Keratinocyte (primary cell): ENCODE results near the gene WNT3. TPM values are rescaled to one million over a fixed set of nuclear protein-coding genes. Genes with fewer than 3 reads are reported as not detected.
A peak's percentile ranks its signal among the peaks of the same experiment; 100 is the strongest.

ENCODE experiments used
- DNase-seq: peaks from one replicate; pipeline ENCODE4 v3.0.0-alpha.2; 2011; ENCODE audit warnings: low read depth, missing footprints, low spot score
- FAIRE-seq: peaks from 2 replicates; lab custom pipeline; 2011; peaks lifted over from hg19 to GRCh38; lab: Jason Lieb, UNC
- H2AFZ ChIP-seq: 2 replicates; pipeline ENCODE4 v1.6.0; 2012; ENCODE audit warnings: low read length, control low read depth, inconsistent platforms; ENCODE audit not compliant: control insufficient read depth
- H3K27ac ChIP-seq: 2 replicates; pipeline ENCODE4 v1.5.1; 2011; ENCODE audit warnings: low read length; ENCODE audit not compliant: control insufficient read depth, insufficient read depth
- H3K27me3 ChIP-seq: 3 replicates; pipeline ENCODE4 v1.6.0; 2011; ENCODE audit warnings: low read length; ENCODE audit not compliant: control insufficient read depth, insufficient read depth; ENCODE audit errors: extremely low read depth
- H3K36me3 ChIP-seq, 2 experiments: 2 replicates in 1 of 2; 3 replicates in 1 of 2; pipeline ENCODE4 v1.5.1; 2011; ENCODE audit warnings: low read length in 2 of 2, mild to moderate bottlenecking in 1 of 2; ENCODE audit not compliant: control insufficient read depth in 2 of 2, insufficient read depth in 2 of 2; ENCODE audit errors: extremely low read depth in 1 of 2
- H3K4me1 ChIP-seq: 3 replicates; pipeline ENCODE4 v1.5.1; 2011; ENCODE audit warnings: low read length; ENCODE audit not compliant: control insufficient read depth, insufficient read depth; ENCODE audit errors: extremely low read depth
- H3K4me2 ChIP-seq: 3 replicates; pipeline ENCODE4 v1.6.0; 2011; ENCODE audit warnings: low read depth, low read length; ENCODE audit not compliant: control insufficient read depth, insufficient read depth; ENCODE audit errors: extremely low read depth
- H3K4me3 ChIP-seq, 3 experiments: fragments of 200-600 bp in 1 of 3; sonication (generic) in 1 of 3; 2 replicates in 2 of 3; 3 replicates in 1 of 3; pipeline ENCODE4 v1.5.1; 2011 to 2016; ENCODE audit warnings: low read length in 3 of 3, mild to moderate bottlenecking in 3 of 3, control low read depth in 2 of 3, inconsistent platforms in 1 of 3, low read depth in 1 of 3, mixed read lengths in 1 of 3, mixed run types in 1 of 3, moderate library complexity in 1 of 3; ENCODE audit not compliant: control insufficient read depth in 2 of 3, insufficient read depth in 2 of 3; ENCODE audit errors: extremely low read depth in 1 of 3
- H3K79me2 ChIP-seq: 2 replicates; pipeline ENCODE4 v1.6.0; 2012; ENCODE audit warnings: low read length; ENCODE audit not compliant: control insufficient read depth, insufficient read depth
- H3K9ac ChIP-seq: 3 replicates; pipeline ENCODE4 v1.6.0; 2011; ENCODE audit warnings: low read length; ENCODE audit not compliant: control insufficient read depth, insufficient read depth; ENCODE audit errors: extremely low read depth
- H3K9me1 ChIP-seq: 3 replicates; pipeline ENCODE4 v1.6.0; 2011; ENCODE audit warnings: low read length; ENCODE audit not compliant: control insufficient read depth, insufficient read depth; ENCODE audit errors: extremely low read depth
- H3K9me3 ChIP-seq: 2 replicates; pipeline ENCODE4 v1.5.1; 2012; ENCODE audit warnings: low read depth, low read length; ENCODE audit not compliant: control insufficient read depth
- H4K20me1 ChIP-seq: 3 replicates; pipeline ENCODE4 v1.6.0; 2011; ENCODE audit warnings: low read length; ENCODE audit not compliant: control insufficient read depth, insufficient read depth; ENCODE audit errors: extremely low read depth
- EZH2 ChIP-seq: IDR thresholded peaks from one replicate; pipeline ENCODE4 v1.6.1; 2012; ENCODE audit warnings: inconsistent platforms, mild to moderate bottlenecking, low read length, moderate library complexity
- dilution Hi-C: fragments of 300-500 bp; cut with MboI; formaldehyde crosslinking; loops from one replicate; pipeline ENCODE4 v1.7.0; 2020; ENCODE audit warnings: low sequenced_read_pairs; ENCODE audit not compliant: extremely low pct_ligation_motif_present
- polyA plus RNA-seq, 5 experiments: library from polyadenylated mRNA; depleted of rRNA in 3 of 5; stranded (reverse) in 3 of 5; stranded (forward) in 1 of 5; unstranded in 1 of 5; fragments of >200 nt; gene quantifications; 1 replicate in 1 of 5; 2 replicates in 3 of 5; 3 replicates in 1 of 5; pipeline versions ENCODE4 v1.2.1 to v1.2.3, GENCODE V29; 2011 to 2012; ENCODE audit warnings: missing spikeins in 2 of 5, low read depth in 1 of 5, low replicate concordance in 1 of 5
- TF ChIP-seq, protein P1 (sequence below), 3 experiments: IDR thresholded peaks in 1 of 3; conservative IDR thresholded peaks in 1 of 3; optimal IDR thresholded peaks in 1 of 3; 2 replicates in 2 of 3; 3 replicates in 1 of 3; pipeline versions ENCODE3 to v1.5.1; 2011; ENCODE audit warnings: low read length in 3 of 3, mild to moderate bottlenecking in 3 of 3, moderate library complexity in 2 of 3, control low read depth in 1 of 3, inconsistent platforms in 1 of 3; ENCODE audit not compliant: insufficient read depth in 2 of 3; ENCODE audit errors: extremely low read depth in 1 of 3

WNT3 gene
- polyA plus RNA-seq, 1 donor (not counting 4 experiments of a cell fraction or from before 2014, with no cell fraction given), result 1.9 TPM

GRCh38 chr17:46850688-46851028 lies 32.2 kb upstream of the WNT3 start:
- H3K9me1 ChIP-seq, result no peaks in the 10 kb centered on the region
- FAIRE-seq (no peak), DNase-seq (no peak)
- H3K4me2 ChIP-seq, result peak overlapping the region; percentile 36
- no peaks in the 10 kb centered on the region for H3K36me3 ChIP-seq
- no peaks in the 10 kb centered on the region for H3K9me3 ChIP-seq
- no peak overlapping the region for H3K9ac ChIP-seq
- dilution Hi-C loops, result no loop called here
- H3K27me3 ChIP-seq, result peaks cover 41% of the 10 kb centered on the region
- H3K4me1 ChIP-seq, result no peaks in the 10 kb centered on the region
- TF ChIP-seq EZH2, result peak; percentile 84
- TF ChIP-seq, protein P1, sequence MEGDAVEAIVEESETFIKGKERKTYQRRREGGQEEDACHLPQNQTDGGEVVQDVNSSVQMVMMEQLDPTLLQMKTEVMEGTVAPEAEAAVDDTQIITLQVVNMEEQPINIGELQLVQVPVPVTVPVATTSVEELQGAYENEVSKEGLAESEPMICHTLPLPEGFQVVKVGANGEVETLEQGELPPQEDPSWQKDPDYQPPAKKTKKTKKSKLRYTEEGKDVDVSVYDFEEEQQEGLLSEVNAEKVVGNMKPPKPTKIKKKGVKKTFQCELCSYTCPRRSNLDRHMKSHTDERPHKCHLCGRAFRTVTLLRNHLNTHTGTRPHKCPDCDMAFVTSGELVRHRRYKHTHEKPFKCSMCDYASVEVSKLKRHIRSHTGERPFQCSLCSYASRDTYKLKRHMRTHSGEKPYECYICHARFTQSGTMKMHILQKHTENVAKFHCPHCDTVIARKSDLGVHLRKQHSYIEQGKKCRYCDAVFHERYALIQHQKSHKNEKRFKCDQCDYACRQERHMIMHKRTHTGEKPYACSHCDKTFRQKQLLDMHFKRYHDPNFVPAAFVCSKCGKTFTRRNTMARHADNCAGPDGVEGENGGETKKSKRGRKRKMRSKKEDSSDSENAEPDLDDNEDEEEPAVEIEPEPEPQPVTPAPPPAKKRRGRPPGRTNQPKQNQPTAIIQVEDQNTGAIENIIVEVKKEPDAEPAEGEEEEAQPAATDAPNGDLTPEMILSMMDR (optimal IDR thresholded peaks at IDR 0.05 in 1 of 3, IDR thresholded peaks at IDR 0.05 in 1 of 3, conservative IDR thresholded peaks at IDR 0.05 in 1 of 3; ENCODE audit: extremely low read depth in 1 of 3, insufficient read depth in 2 of 3, low read length in 3 of 3), result no peak
- no peak overlapping the region for H3K27ac ChIP-seq
- no peak overlapping the region for H3K4me3 ChIP-seq
- H2AFZ ChIP-seq, result no peak overlapping the region
- peaks cover 2% of the 10 kb centered on the region for H4K20me1 ChIP-seq
- no peaks in the 10 kb centered on the region for H3K79me2 ChIP-seq

DNA sequence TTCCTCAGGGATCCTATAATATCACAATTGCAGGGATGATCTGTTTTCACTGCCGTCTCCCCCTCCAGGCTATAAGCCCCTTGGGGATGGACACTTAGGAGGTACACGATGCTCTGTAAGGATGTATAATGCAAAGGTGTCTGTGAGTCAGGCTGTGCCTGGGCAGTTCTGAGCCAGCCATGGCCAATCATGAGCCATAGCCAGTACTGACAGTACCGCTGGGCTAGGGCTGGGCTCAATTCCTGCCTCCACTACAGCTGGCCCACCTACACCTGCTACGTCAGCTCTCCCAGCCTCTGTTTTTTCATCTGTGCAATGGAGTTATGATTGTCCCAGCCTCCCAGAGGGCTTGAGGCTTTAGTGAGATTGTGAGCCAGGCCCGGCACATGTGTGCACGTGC lies 30.0 kb upstream of the WNT3 start:
- H3K27ac ChIP-seq, result no peak overlapping the region
- FAIRE-seq (no peak), DNase-seq (no peak)
- H3K4me3 ChIP-seq, result no peak overlapping the region
- H3K4me2 ChIP-seq, result no peak overlapping the region
- H3K79me2 ChIP-seq, result no peaks in the 10 kb centered on the region
- peaks cover 41% of the 10 kb centered on the region for H3K27me3 ChIP-seq
- H3K9me1 ChIP-seq, result no peaks in the 10 kb centered on the region
- no peak overlapping the region for H2AFZ ChIP-seq
- dilution Hi-C loops, result no loop called here
- H3K9ac ChIP-seq, result no peak overlapping the region
- H3K4me1 ChIP-seq, result no peaks in the 10 kb centered on the region
- peaks cover 2% of the 10 kb centered on the region for H4K20me1 ChIP-seq
- H3K36me3 ChIP-seq, result no peaks in the 10 kb centered on the region
- H3K9me3 ChIP-seq, result no peaks in the 10 kb centered on the region
- TF ChIP-seq EZH2, result no peak
- TF ChIP-seq, protein P1 (optimal IDR thresholded peaks at IDR 0.05 in 1 of 3, IDR thresholded peaks at IDR 0.05 in 1 of 3, conservative IDR thresholded peaks at IDR 0.05 in 1 of 3; ENCODE audit: extremely low read depth in 1 of 3, insufficient read depth in 2 of 3, low read length in 3 of 3), result no peak
